ENCODE measurements around the gene CD72. TPM values are rescaled to one million over a fixed set of nuclear protein-coding genes. Genes with fewer than 3 reads are reported as not detected.

CD72 gene
- total RNA-seq, 1 experiment from 2014 or later = 0.15 TPM

DNA sequence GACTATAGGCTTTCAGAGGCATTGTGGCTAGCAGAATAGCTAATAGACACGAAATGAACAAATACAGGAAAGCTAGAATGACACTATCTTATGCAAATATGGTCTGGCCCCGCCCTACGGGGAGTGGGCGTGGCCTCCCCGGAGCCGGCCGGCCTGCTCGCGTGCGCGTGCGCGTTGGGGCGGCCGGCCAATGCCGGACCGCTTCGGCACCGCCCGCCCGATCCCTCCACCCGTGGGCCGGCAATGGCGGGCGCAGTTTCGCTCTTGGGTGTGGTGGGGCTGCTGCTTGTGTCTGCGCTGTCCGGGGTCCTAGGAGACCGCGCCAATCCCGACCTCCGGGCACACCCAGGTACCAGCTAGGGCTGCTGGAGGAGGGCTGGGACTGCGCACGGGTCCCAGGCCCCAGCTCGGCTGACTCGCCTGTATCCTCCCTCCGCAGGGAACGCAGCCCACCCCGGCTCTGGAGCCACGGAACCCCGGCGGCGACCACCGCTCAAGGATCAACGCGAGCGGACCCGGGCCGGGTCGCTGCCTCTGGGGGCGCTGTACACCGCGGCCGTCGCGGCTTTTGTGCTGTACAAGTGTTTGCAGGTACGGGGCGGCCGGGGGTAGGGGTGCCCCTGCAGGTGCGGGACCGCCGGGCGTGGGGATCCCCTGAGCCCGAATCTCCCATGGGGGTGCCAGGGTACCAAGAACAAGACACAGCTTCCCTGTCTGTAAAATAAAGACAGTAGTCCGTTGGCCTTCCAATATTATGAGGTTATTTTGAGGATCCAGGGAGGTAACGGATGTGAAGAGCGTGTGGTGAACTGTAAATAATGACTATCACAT lies 40.1 kb upstream of the CD72 start, which contains the start of gene CCDC107:
CCDC107 (plus strand) TSS at position 156 of the 831 bp plus-strand sequence; CDS start at position 244, 88 bp downstream.
- Histone ChIP-seq H3K9ac (ENCODE audit: low read length) (peak within 1 kb of the TSS; percentile 97), H3K36me3 (ENCODE audit: low read depth, low read length) (peaks cover 20% of the 10 kb centered on the region), H3K4me1 (ENCODE audit: insufficient read depth, low read length) (peaks cover 27% of the 10 kb centered on the region), H3K27ac (ENCODE audit: low read length) (peak within 1 kb of the TSS; percentile 98), H3K4me3 (ENCODE audit: low read length) (peak within 1 kb of the TSS; percentile 96), H3K27me3 (ENCODE audit: low read length) (no peaks in the 10 kb centered on the region), H4K20me1 (ENCODE audit: low read length) (no peaks in the 10 kb centered on the region), H3K9me3 (ENCODE audit: low read length) (no peaks in the 10 kb centered on the region), H2AFZ (ENCODE audit: low read length) (peak within 1 kb of the TSS; percentile 89), H3K79me2 (ENCODE audit: low read length) (peaks cover 29% of the 10 kb centered on the region), H3F3A (ENCODE audit: low read length, unreplicated experiment) (peaks cover 7% of the 10 kb centered on the region), H3K9me2 (replicated peaks; ENCODE audit: low read length) (no peaks in the 10 kb centered on the region), H3K4me2 (ENCODE audit: low read length) (peak within 1 kb of the TSS; percentile 98)
- ATAC-seq (peak; percentile 60), DNase-seq (peak; percentile 81)
- ChIA-PET CTCF (interaction anchor here (0.6 to 1.1 kb wide), 2 partner anchors 52 to 69 kb away, joined by 3 read pairs; no protein-coding TSS in a partner anchor), POLR2A (ENCODE audit: unreplicated experiment) (interaction anchor here (0.6 to 0.8 kb wide), 3 partner anchors 54 to 244 kb away, joined by 3 to 4 read pairs (median 3); no protein-coding TSS in a partner anchor)
- BruUV-seq (replicated peaks) = no TSS peak
- intact Hi-C loops (cut with micrococcal nuclease) = loop anchor here (2.0 to 10.0 kb wide), 3 partner anchors 39 to 136 kb away; partner anchors contain the start of gene NPR2
- TF ChIP-seq CTCF (conservative IDR thresholded peaks at IDR 0.05; ENCODE audit: low read depth, low read length) = peak; percentile 57
- no peak for TF ChIP-seq EZH2phosphoT487 (IDR thresholded peaks at IDR 0.05; ENCODE audit: borderline replicate concordance, low read length)

- POLR2A ChIA-PET (ENCODE audit: unreplicated experiment) = interaction anchor here (0.6 to 0.8 kb wide), 3 partner anchors 54 to 115 kb away, joined by 3 to 12 read pairs (median 4); no protein-coding TSS in a partner anchor
- H3K9me2 ChIP-seq (replicated peaks; ENCODE audit: low read length) = no peaks in the 10 kb centered on the region
- H2AFZ ChIP-seq (ENCODE audit: low read length) = peak within 1 kb of the TSS; percentile 89
- peak within 1 kb of the TSS; percentile 98 for H3K27ac ChIP-seq (ENCODE audit: low read length)
- TF ChIP-seq EZH2 (IDR thresholded peaks at IDR 0.05; ENCODE audit: low read length, unreplicated experiment) (no peak), CTCF (conservative IDR thresholded peaks at IDR 0.05; ENCODE audit: low read depth, low read length) (no peak), EZH2phosphoT487 (IDR thresholded peaks at IDR 0.05; ENCODE audit: borderline replicate concordance, low read length) (no peak)
- peaks cover 20% of the 10 kb centered on the region for H3K36me3 ChIP-seq (ENCODE audit: low read depth, low read length)
- H3K9ac ChIP-seq (ENCODE audit: low read length) = peak within 1 kb of the TSS; percentile 97
- CTCF ChIA-PET = interaction anchor here (0.6 to 1.1 kb wide), 2 partner anchors 53 to 70 kb away, joined by 3 read pairs; no protein-coding TSS in a partner anchor
- intact Hi-C loops (cut with micrococcal nuclease) = loop anchor here (2.0 to 10.0 kb wide), 3 partner anchors 40 to 137 kb away; partner anchors contain the start of gene NPR2
- no peaks in the 10 kb centered on the region for H3K9me3 ChIP-seq (ENCODE audit: low read length)
- ATAC-seq (peak; percentile 88), DNase-seq (peak; percentile 96)
- peaks cover 29% of the 10 kb centered on the region for H3K79me2 ChIP-seq (ENCODE audit: low read length)
- H3K4me3 ChIP-seq (ENCODE audit: low read length) = peak within 1 kb of the TSS; percentile 96
- H3F3A ChIP-seq (ENCODE audit: low read length, unreplicated experiment) = peaks cover 7% of the 10 kb centered on the region
- H4K20me1 ChIP-seq (ENCODE audit: low read length) = no peaks in the 10 kb centered on the region
- no peaks in the 10 kb centered on the region for H3K27me3 ChIP-seq (ENCODE audit: low read length)
- H3K4me1 ChIP-seq (ENCODE audit: insufficient read depth, low read length) = peaks cover 29% of the 10 kb centered on the region
- peak within 1 kb of the TSS; percentile 98 for H3K4me2 ChIP-seq (ENCODE audit: low read length)
- BruUV-seq (replicated peaks) = no TSS peak
Observed at GRCh38 chr9:35657546-35658136, 39.4 kb upstream of the CD72 start, which contains the start of gene RMRP. RMRP (minus strand) TSS chr9:35658019.

Measured in PC-3 (cell line).